GM12873 (cell line): ENCODE results near the gene INPP5D.

Source experiments
- TF ChIP-seq, protein P1 (sequence below): IDR thresholded peaks from 2 replicates; pipeline ENCODE4 v1.5.1; 2012; ENCODE audit warnings: low read depth, mild to moderate bottlenecking, moderate library complexity, low read length, control low read depth; ENCODE audit not compliant: insufficient read depth; ENCODE audit errors: missing control alignments

Gene INPP5D

DNA sequence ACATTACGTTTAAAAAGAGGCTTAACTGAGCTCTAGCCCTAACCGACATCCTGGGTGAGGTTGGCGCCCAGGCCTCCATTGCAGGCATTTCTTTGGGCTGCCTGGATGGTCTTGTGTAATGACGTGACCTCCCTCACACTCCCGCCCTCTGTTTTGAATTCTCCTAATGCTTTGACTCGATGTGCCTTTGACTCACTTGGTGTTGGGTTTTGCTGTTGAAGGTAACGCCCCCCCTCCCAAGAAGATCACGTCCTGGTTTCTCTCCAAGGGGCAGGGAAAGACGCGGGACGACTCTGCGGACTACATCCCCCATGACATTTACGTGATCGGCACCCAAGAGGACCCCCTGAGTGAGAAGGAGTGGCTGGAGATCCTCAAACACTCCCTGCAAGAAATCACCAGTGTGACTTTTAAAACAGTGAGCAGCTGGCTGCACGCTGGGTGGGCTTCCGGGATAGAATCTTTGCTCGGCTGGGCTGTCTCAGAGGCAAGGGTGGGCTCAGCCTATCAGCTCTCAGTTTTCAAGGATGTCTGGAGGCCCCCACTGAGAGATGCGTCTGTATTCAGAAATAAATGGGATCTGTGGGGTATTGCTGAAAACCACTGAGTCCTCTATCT lies 103.5 kb downstream of the INPP5D start:
- TF ChIP-seq, protein P1, sequence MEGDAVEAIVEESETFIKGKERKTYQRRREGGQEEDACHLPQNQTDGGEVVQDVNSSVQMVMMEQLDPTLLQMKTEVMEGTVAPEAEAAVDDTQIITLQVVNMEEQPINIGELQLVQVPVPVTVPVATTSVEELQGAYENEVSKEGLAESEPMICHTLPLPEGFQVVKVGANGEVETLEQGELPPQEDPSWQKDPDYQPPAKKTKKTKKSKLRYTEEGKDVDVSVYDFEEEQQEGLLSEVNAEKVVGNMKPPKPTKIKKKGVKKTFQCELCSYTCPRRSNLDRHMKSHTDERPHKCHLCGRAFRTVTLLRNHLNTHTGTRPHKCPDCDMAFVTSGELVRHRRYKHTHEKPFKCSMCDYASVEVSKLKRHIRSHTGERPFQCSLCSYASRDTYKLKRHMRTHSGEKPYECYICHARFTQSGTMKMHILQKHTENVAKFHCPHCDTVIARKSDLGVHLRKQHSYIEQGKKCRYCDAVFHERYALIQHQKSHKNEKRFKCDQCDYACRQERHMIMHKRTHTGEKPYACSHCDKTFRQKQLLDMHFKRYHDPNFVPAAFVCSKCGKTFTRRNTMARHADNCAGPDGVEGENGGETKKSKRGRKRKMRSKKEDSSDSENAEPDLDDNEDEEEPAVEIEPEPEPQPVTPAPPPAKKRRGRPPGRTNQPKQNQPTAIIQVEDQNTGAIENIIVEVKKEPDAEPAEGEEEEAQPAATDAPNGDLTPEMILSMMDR, result no peak

DNA sequence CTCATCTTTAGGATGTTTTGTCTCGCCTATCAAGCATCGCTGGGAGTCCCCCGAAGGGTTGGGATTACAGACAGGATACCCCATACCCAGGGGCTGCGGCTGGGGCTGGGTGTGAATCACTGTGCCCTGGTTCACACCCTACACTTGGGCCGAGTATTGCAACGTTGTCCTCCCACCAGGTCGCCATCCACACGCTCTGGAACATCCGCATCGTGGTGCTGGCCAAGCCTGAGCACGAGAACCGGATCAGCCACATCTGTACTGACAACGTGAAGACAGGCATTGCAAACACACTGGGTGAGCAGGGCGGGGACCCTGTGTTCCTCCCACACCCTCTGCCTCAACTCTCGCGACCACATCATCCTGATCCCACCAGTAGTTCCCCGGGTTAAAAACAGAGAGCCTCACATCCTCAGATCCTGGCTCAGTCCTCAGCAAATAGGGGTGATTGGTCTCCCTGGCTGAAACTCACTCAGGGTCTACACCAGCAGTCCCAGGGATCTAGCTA lies 104.0 kb downstream of the INPP5D start:
- TF ChIP-seq, protein P1, result no peak

DNA sequence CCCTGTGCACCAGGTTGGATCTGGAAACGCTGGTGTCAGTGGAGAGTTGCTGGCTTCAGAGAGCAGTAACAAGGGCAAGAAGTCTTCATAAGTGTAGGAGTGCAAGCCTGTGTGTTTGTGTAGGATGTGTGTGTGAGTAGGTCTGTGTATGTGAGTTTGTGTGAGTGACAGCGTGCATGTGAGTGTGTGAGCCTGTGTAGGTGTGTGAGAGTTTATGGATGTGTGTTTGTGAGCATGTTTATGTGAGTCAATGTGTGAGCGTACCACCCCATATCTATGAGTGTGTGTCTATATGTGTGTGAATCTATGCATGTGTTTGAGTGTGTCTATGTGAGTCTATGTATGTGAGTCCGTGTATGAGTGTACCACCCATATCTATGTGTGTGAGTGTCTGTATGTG lies 104.8 kb downstream of the INPP5D start:
- TF ChIP-seq, protein P1, result no peak

DNA sequence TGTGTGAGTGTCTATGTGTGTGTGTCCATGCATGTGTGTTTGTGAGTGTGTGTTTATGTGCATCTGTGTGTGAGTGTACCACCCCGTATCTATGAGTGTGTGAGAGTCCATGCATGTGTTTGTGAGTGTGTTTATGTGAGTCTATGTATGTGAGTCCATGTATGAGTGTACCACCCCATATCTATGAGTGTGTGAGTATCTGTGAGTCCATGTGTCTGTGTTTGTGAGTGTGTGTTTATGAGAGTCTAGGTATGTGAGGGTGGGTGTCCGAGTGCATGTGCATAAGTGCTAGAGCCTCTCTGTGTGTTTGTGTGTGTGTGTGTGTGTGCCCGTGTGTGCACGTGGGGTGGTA lies 105.4 kb downstream of the INPP5D start:
- TF ChIP-seq, protein P1, result no peak

DNA sequence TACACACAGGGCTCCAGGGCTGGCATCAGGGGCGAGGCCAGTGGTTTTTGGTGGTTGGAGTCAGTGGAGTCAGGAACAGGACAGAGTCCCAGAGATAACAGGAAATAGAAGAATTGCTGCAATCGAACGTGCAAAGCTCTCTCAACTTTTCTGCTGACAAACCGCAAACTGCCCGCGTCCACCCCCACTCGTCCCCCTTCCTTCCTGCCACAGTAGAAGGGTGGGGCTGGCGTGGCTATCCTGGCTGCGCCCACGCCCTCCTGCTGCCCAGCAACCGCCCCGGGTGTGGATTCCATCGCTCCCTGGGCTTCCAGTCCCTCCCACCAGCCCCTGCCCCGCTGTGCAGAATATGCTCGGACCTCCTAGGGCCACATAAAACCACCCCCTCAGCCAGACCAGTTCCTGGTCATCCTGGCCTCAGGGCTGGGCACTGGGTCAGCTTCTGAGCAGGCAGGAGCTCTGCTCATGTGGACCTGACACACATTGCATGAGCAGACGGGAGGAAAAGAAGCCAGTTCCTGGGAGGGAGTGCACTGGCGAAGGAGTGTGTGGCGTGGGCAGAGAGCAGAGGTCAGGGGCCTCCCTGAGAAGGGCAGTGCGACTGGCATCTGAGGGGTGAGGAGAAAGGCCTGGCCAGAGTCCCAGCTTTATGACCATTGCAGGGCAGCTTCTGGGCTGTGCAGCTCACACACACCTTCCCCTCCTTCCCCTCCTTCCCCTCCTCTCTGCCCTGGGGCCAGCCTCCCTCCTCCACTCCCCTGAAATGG lies 105.9 kb downstream of the INPP5D start:
- TF ChIP-seq, protein P1, result no peak

DNA sequence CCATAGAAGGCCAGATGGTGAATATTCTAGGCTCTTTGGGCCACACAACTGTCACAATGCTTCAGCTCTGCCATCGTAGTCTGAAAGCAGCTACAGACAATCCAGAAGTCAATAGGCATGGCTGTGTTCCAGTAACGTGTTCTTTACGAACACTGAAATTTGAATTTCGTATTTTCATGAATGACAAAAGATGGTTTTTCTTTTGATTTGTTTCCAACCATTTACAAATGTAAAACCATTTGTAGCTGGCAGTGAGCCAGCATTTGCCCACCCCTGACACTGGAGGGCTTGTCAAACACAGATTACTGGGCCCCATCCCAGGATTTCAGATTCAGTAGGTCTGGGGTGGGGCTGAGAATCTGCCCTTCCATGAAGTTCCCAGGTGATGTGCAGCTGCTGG lies 108.3 kb downstream of the INPP5D start:
- TF ChIP-seq, protein P1, result no peak

DNA sequence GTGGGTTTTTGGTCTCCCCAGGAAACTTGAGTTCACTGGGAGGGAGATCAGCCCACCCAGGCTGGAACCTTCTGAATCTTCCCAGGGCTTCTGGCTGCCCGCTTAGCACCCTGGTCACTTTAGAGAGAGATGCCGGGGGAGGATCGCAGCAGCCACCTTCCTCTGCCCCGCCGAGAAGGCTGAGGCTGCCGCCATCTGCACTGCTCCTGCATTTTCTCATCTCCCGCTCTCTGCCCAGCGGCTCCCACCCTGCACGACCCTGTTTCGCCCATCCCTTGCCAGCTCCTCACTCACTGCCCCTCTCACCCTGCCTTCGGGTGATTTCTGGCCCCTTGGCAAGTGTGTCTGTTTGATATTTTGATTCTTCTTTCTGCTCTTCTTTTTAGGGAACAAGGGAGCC lies 108.8 kb downstream of the INPP5D start:
- TF ChIP-seq, protein P1, result no peak
